Measurements from ENCODE around the gene C14orf119.

The C14orf119 gene

DNA sequence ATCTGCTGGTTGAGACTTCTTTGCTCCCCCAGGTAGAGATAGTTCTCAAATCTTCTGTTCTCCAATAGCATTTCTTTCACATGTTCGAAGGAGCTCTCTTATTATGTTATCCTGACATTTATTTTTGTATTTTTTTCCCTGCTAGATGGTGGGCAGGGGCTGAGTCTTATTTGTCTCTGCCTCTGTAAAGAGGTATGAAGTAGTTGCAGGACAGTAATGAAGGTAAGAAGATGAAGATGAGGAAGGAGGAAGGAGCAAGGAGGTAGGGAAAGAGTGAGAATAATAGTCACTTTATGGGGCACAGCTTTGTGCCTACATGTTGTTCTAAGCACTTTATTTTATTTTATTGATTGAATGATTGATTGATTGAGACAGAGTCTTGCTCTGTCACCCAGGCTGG, 14.5 kb downstream of the C14orf119 start:
- no peak for DNase-seq (ENCODE audit: low read depth)

DNA sequence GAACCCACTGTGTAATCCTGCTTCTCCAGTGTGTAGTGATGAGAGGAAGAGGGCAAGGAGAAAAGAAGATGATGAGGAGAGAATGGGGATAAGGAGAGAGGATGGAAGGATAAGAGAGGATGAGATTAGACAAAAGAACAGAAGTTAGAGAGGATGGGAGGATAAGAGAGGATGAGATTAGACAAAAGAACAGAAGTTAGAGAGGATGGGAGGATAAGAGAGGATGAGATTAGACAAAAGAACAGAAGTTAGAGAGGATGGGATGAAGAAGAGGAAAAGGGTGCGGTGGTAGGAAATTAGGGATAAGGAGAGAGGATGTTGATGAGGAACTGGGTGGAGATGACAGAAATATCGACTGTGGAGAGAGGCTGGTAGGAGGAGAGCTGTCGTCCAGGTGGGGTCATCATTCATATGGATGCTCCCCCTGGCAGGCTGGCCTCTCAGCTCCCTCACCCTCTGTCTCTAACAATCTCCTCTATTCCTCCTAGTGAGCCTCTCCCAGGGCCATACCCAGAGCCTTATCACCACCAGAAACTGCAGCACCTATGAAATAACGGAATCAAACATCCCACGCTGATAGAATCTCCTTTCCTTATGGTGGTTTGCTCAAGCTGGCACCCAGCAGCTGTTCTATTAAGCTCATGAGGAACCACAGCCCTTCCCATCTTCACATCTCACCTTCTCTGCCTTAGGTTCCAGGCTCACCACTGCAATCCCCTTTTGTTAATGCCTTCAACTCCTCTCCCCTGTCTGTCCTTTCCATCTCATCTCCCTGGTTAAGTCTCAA, 15.5 kb downstream of the C14orf119 start:
- no peak for DNase-seq (ENCODE audit: low read depth)

GRCh38 chr14:23112359-23113178, 17.3 kb downstream of the C14orf119 start:
- DNase-seq (ENCODE audit: low read depth) = no peak

DNA sequence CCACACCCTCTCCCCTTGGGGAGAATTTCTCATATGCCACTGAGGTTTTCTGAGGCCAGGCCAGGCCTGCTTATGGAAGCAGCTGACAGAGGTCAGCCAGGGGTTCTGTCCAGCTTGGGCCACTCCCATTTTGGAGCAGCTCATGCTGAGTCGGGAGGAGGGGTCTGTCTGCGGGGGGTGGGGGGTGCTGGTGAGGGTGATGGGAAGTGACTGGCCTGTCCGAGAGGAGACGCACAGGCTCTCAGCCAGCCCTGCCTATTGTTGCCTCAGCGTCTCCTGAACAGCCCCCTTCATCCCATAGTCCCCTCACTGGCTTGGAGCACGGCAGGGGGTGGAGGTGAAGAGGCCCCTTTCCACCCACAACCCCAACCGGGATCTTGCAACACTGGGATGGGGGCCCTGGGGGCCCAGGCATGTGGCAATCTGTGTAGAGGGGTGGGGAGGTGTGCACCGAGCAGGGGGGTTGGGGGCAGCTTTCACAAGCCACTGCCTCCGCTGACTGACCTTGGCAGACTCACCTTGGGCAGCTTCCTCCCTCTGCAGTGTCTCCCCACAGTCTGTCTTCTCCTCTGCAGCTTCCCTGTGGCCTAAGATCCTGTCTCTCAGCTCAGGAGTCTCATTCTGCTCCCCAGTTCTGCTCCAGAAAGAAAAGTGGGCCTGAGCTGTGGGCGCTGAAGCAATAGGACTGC, 18.3 kb downstream of the C14orf119 start:
- no peak for DNase-seq (ENCODE audit: low read depth)

DNA sequence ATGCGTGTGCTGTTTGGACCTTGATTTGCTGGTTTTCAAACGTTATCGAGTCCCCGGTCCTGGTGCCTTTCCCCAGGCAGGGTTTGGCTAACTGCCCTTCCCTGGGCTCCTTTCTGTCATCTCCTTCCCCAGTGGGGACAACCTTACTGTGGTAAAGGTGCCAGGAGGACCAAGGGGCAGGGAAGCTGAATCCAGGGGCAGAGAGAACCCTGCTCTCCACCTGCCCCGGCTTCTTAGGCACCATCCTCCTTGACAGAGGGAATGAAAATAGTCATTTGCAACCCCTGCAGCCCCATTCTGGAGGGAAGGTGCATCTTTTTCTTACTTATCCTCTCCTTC, 18.8 kb downstream of the C14orf119 start:
- DNase-seq (ENCODE audit: low read depth) = no peak

DNA sequence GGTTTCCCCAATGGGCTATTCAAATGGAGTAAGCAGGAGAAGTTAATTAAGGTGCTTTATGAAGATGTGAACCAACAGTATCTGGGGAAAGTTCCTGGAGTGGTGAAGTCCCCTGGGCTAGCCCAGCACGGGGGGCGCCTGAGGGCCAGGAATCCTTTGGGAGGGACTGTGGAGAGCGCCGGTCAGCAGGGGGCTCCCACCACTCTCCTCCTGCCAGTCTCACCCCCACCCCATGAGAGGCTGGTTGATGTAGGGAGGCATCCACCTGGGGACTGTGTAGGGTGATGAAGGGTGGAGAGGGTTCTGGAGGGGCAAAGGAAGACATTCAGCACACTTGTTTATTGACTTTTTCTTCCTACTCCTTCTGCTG, 19.3 kb downstream of the C14orf119 start:
- DNase-seq (ENCODE audit: low read depth) = no peak

DNA sequence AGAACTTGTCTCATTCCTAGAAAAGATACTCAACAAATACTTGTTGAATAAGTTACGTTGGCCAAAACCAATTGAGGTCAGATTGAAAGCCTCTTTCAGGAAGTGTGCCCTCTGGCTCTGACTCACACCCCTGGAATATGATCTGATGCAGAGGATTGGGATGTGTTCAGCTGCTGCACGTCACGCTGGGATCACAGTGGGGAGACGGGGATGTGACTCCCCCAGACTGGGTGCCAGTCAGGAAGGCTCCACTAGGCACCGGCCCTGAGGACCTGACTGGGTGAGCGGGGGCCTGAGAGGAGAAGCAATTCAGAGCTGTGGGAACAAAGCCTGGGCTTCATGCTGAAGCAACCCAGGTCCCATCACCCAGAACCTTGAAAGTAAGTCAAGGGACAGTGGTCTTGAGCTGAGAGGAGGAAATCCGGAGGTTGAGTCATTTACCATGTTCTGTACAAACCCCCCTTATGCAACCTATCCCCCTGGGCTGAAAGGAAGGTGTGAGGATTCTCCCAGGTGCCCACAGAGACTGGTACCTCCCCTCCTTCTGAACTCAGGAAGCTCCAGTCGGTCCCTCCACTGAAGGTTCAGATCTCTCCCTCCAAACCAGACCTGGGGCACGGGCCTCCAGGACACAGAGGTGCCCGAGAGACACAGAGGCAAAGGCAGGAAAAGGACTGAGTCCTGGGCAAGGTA, 19.9 kb downstream of the C14orf119 start:
- DNase-seq (ENCODE audit: low read depth) = peak; percentile 96

GRCh38 chr14:23115918-23116317, 20.6 kb downstream of the C14orf119 start:
- no peak for DNase-seq (ENCODE audit: low read depth)

DNA sequence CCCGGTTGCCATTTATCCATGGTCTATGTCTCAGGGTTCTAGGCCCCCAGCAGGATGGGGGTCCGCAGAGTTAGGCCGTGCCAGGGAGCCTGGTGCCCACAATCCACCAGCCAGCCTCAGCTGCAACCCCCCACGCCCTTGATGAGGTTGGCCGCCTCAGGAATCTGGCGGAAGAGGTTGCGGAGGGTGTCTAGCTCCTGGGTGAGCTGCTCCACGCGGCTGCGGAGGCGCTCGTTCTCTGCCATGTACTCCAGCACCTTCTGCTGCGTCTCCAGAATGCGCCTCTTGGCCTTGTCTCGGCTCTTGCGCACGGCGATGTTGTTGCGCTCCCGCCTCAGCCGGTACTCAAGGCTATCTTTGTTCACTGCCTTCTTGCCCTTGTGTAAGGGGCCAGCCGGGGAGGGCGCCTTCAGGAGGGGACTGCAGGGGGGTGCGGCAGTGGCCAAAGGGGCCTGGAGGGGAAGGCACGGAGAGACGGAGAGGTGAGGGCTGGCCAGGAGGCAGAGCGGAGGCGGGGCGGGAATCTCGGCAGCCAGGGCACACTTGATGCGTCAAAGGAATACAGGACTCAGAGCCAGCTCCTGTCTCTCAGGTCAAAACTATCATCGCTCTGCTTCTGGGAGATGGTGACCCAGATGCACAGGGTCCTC, 22.2 kb downstream of the C14orf119 start:
- no peak for DNase-seq (ENCODE audit: low read depth)

DNA sequence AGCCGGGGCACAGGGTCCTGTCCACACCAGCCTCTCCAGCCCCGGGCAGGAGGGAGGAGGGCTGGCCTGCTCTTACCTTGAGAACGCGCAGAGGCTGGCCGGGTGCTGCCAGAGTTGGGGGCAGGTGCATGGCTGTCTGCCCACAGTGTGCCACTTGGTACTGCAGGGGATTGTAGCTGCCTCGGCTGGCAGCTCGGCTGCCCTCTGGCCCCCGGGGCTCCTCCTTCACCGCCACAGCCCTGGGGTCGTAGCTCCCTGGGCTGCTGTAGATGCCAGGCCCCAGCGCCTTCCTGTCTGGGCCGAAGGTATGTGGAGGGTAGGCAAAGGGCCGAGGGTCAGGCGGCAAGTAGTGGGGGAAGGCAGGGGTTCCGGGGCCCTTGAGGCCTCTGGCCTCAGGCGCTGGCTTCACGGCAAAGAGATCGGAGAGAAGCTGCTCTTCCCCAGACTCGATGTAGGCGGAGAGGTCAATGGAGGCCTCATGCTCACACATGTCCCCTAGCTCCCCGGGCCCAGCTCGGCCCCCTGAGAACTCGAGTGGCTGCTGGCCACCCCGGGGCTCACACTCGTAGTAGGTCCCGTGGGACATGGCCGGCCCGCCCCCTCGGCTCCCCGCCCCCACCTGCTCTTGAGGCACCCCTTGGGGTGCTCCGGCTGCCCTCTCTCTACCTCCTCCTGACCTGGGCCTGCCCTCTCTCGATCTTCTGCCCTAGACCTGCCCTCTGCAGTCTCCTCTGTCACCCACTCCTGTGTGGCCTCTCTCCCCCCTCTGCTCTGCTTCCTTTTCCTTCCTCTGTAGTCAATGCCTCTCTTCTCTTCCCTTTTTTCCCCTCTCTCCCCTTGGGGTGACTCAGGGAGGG, 23.4 kb downstream of the C14orf119 start, which contains the start of gene CEBPE:
Gene CEBPE, minus strand, starts transcription at position 750 of the 857 bp plus-strand sequence. Its CDS starts 164 bp downstream, at position 586.
- DNase-seq (ENCODE audit: low read depth) = no peak

DNA sequence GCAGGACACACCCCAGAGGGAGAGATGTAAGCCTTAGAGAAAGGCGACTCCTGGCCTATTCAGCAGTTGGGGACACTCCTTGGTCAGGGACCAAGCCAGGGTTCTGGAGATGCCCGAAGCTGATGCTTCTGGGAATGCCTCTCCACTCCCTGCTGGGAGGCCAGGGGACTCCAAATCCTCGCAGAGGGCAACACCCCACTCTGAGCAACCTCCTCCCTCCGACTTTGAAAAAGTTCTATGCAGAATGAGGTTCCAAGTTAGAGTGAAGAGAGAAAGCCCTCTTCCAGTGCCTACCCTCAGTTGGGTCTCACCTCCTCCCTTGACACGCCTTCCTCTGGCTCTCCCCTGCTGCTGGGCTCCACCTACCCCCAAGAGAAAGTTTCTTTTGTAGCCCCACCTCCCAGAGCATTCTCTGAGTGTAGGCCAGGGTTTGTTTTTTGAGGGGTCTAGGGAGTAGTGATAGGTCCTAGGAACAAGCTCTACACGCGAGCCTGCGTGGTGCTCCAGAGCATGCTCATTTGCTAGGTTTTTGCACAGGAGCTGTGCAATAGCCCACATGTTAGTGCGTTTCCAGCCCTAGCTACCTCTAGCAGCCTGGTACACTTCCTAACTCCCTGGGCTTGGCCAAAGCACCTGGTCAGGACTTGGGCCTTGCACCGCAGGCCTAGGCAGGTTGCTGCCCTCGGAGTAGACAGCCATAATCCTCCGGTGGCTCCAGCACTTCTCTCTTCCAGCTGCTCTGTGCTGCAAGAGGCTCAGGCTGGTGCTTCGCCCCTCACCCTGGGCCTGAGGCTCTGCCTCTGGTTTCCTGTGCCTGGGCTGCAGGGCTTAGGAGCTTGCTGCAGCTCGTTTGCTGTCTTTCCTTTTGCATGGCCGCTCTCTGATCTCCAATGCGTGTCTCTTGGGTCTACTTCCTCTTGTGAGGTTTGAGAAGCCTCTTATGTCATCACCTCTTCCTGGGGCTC, 24.3 kb downstream of the C14orf119 start:
- no peak for DNase-seq (ENCODE audit: low read depth)

GRCh38 chr14:23120541-23121251, 25.4 kb downstream of the C14orf119 start:
- no peak for DNase-seq (ENCODE audit: low read depth)

DNA sequence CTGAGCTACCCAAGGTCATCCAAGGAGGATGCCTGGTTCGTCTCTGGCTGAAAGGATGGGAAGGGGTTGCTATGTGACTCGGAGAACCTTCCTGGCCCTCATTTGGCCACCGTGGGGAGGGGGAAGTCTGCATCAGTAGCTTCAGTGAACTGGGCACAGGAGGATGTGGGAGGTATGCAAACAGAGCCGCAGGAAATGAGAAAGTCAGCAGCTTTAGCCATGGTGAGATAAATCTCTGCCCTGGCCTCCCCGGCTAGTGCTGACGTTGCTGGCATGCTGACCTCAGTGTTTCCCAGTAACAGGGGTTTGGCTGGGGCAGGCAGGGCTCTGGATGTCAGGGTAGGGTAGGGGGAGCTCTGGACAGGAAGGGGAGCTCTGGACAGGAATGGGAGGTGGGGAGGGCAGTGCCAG, 26.1 kb downstream of the C14orf119 start:
- no peak for DNase-seq (ENCODE audit: low read depth)

DNA sequence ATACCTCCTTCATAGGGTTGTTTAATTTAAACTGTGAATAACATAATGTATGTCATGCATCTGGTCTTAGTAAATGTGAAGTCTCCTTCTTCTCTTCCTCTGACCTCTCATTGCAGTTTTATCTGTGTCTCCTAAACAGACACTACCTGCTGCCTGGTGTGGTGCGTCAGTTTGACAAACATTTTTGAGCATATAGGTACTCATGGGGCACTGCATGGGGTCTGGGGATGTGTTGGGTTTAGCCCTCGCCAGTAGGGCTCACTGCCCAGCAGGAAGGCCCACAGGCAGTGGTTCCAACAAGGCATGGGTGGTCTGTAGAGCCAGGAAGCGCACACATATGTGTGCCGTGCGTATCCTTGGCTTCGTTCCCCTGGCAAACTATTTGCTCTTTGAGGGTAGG, 26.8 kb downstream of the C14orf119 start:
- DNase-seq (ENCODE audit: low read depth) = no peak

- no peak for DNase-seq (ENCODE audit: low read depth)
Measured at GRCh38 chr14:23123419-23123818, 28.1 kb downstream of the C14orf119 start.

DNA sequence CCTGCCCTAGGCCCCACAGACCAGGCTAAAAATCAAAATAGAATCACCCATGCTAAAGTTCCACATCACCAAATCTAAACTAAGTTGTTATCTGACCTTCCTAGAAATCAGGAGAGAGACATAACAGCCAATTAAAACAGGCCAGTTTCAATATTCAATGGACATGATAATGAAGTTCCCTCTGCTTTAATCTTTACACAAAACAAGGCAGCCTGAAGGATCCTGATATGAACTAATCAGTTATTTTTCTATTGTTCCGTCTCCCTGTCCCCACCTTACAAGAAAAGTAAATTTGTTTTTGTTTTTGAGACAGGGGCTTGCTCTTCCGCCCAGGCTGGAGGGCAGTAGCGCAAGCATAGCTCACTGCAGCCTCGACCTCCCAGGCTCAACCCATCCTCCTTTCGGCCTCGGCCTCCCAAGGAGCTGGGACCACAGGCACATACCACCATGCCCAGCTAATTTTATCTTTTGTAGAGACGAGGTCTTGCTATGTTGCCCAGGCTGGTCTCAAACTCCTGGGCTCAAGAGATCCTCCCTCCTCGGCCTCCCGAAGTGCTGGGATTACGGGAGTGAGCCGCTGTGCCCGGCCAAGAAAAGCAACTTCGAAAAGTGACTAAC, 29.1 kb downstream of the C14orf119 start:
- DNase-seq (ENCODE audit: low read depth) = no peak

GRCh38 chr14:23125011-23125410, 29.7 kb downstream of the C14orf119 start:
- no peak for DNase-seq (ENCODE audit: low read depth)

- no peak for DNase-seq (ENCODE audit: low read depth)
Measured at GRCh38 chr14:23125933-23126524, 30.7 kb downstream of the C14orf119 start.

Data from GM04503 (cell line).